IMR-90 (cell line): ENCODE measurements around the gene SRD5A3. TPM values are rescaled to one million over a fixed set of nuclear protein-coding genes. Genes with fewer than 3 reads are reported as not detected.

Source experiments
- ATAC-seq: fragments of 200-7000 bp; cut with Tn5 transposase; 2 replicates; pipeline ENCODE4 v1.9.1; 2020; ENCODE audit warnings: low read depth, mild to moderate bottlenecking, moderate library complexity
- BruUV-seq: library from RNA; stranded (reverse); fragments of 400-500 nt; replicated peaks from 2 replicates; lab custom pipeline; 2021; lab: Mats Ljungman, UMichigan
- CTCF ChIA-PET: fragments of 300-600 bp; formaldehyde crosslinking; extraction: SDS; loops from one replicate; lab custom pipeline; 2021; ENCODE audit warnings: antibody characterized with exemption; lab: Yijun Ruan, JAX
- POLR2A ChIA-PET: fragments of 300-600 bp; sonication (Branson Sonifier 250); formaldehyde crosslinking; loops from one replicate; lab custom pipeline; 2022; ENCODE audit warnings: antibody characterized with exemption; ENCODE audit not compliant: unreplicated experiment; lab: Charles Lee
- DNase-seq: peaks from one replicate; pipeline ENCODE4 v3.0.0; 2013
- H2AFZ ChIP-seq: replicated peaks from 2 replicates; pipeline ENCODE3; 2013; ENCODE audit warnings: low read length, mild to moderate bottlenecking; ENCODE audit not compliant: poor library complexity
- H2AK5ac ChIP-seq: 2 replicates; pipeline ENCODE4 v1.6.1; 2013; ENCODE audit warnings: low read depth, low read length, inconsistent platforms
- H2AK9ac ChIP-seq: replicated peaks from 2 replicates; pipeline ENCODE3; 2013; ENCODE audit warnings: mild to moderate bottlenecking, low read depth, low read length, moderate library complexity; ENCODE audit not compliant: poor library complexity
- H2BK120ac ChIP-seq: 2 replicates; pipeline ENCODE4 v1.6.1; 2013; ENCODE audit warnings: low read depth, low read length, inconsistent platforms
- H2BK15ac ChIP-seq: 3 replicates; pipeline ENCODE4 v1.6.1; 2013; ENCODE audit warnings: low read depth, low read length, inconsistent platforms
- H2BK20ac ChIP-seq: 2 replicates; pipeline ENCODE4 v1.6.1; 2013; ENCODE audit warnings: low read depth, mild to moderate bottlenecking, inconsistent platforms, low read length, moderate library complexity
- H2BK5ac ChIP-seq: 2 replicates; pipeline ENCODE4 v1.6.1; 2013; ENCODE audit warnings: mild to moderate bottlenecking, low read depth, low read length, inconsistent platforms; ENCODE audit not compliant: poor library complexity, severe bottlenecking
- H3K14ac ChIP-seq: replicated peaks from 2 replicates; pipeline ENCODE4 v1.6.1; 2013; ENCODE audit warnings: low read depth, low read length, inconsistent platforms
- H3K18ac ChIP-seq: 2 replicates; pipeline ENCODE4 v1.6.1; 2013; ENCODE audit warnings: low read depth, low read length, control low read depth
- H3K23ac ChIP-seq: 2 replicates; pipeline ENCODE4 v1.6.1; 2013; ENCODE audit warnings: low read depth, low read length, inconsistent platforms
- H3K27ac ChIP-seq: 2 replicates; pipeline ENCODE4 v1.5.1; 2013; ENCODE audit warnings: mild to moderate bottlenecking, control low read depth, low read length; ENCODE audit not compliant: insufficient read depth
- H3K27me3 ChIP-seq: 2 replicates; pipeline ENCODE4 v1.6.1; 2013; ENCODE audit warnings: low read length; ENCODE audit not compliant: control insufficient read depth, insufficient read depth
- H3K36me3 ChIP-seq: 2 replicates; pipeline ENCODE4 v1.6.1; 2013; ENCODE audit warnings: low read length, mixed read lengths; ENCODE audit not compliant: control insufficient read depth, insufficient read depth
- H3K4ac ChIP-seq: 2 replicates; pipeline ENCODE4 v1.6.1; 2013; ENCODE audit warnings: low read depth, low read length, inconsistent platforms
- H3K4me1 ChIP-seq: 2 replicates; pipeline ENCODE4 v1.6.1; 2013; ENCODE audit warnings: low read length, mixed read lengths; ENCODE audit not compliant: control insufficient read depth, insufficient read depth
- H3K4me2 ChIP-seq: 2 replicates; pipeline ENCODE4 v1.6.1; 2013; ENCODE audit warnings: low read depth, mild to moderate bottlenecking, control low read depth, low read length, moderate library complexity
- H3K4me3 ChIP-seq: 2 replicates; pipeline ENCODE4 v1.5.1; 2013; ENCODE audit warnings: low read depth, mild to moderate bottlenecking, control low read depth, low read length, moderate library complexity; ENCODE audit not compliant: insufficient read depth
- H3K56ac ChIP-seq: 2 replicates; pipeline ENCODE4 v1.6.1; 2013; ENCODE audit warnings: low read length, inconsistent platforms; ENCODE audit not compliant: insufficient read depth; ENCODE audit errors: extremely low read depth
- H3K79me1 ChIP-seq, 2 experiments: 2 replicates each; pipeline ENCODE4 v1.6.1; 2013; ENCODE audit warnings: low read length in 2 of 2, inconsistent platforms in 1 of 2, low read depth in 1 of 2
- H3K9ac ChIP-seq: 2 replicates; pipeline ENCODE4 v1.6.1; 2013; ENCODE audit warnings: low read depth, low read length, control low read depth
- H3K9me1 ChIP-seq: 2 replicates; pipeline ENCODE4 v1.6.1; 2013; ENCODE audit warnings: low read length, inconsistent platforms; ENCODE audit not compliant: insufficient read depth
- H3K9me3 ChIP-seq: 2 replicates; pipeline ENCODE4 v1.6.1; 2013; ENCODE audit warnings: low read length; ENCODE audit not compliant: control insufficient read depth, insufficient read depth
- H4K20me1 ChIP-seq: 2 replicates; pipeline ENCODE4 v1.6.1; 2013; ENCODE audit warnings: low read length, inconsistent platforms; ENCODE audit not compliant: insufficient read depth
- H4K5ac ChIP-seq: 2 replicates; pipeline ENCODE4 v1.6.1; 2013; ENCODE audit warnings: mild to moderate bottlenecking, low read depth, low read length, control low read depth
- H4K8ac ChIP-seq, 2 experiments: 2 replicates each; pipeline ENCODE4 v1.6.1; 2013; ENCODE audit warnings: low read depth in 2 of 2, low read length in 2 of 2, control low read depth in 1 of 2, inconsistent platforms in 1 of 2
- H4K91ac ChIP-seq: 2 replicates; pipeline ENCODE4 v1.6.1; 2013; ENCODE audit warnings: low read depth, low read length, inconsistent platforms; ENCODE audit not compliant: insufficient read depth
- BHLHE40 ChIP-seq: fragments of 150-350 bp; IDR thresholded peaks from 2 replicates; pipeline ENCODE4 v1.6.1; 2016; ENCODE audit warnings: mild to moderate bottlenecking, low read depth, low read length
- CEBPB ChIP-seq: IDR thresholded peaks from 2 replicates; pipeline ENCODE4 v1.6.1; 2012; ENCODE audit warnings: low read depth, low read length, improper control_type of control experiment
- CHD1 ChIP-seq: IDR thresholded peaks from 2 replicates; pipeline ENCODE4 v1.6.1; 2012; ENCODE audit warnings: low read depth, low read length, improper control_type of control experiment
- FOS ChIP-seq: fragments of 150-350 bp; IDR thresholded peaks from 2 replicates; pipeline ENCODE4 v1.6.1; 2016; ENCODE audit warnings: low read depth, low read length
- MAFK ChIP-seq: IDR thresholded peaks from 2 replicates; pipeline ENCODE4 v1.6.1; 2012; ENCODE audit warnings: low read depth, low read length, improper control_type of control experiment
- MAZ ChIP-seq: IDR thresholded peaks from 2 replicates; pipeline ENCODE4 v1.6.1; 2012; ENCODE audit warnings: low read depth, mild to moderate bottlenecking, low read length, improper control_type of control experiment, moderate library complexity, borderline replicate concordance
- MXI1 ChIP-seq: IDR thresholded peaks from 2 replicates; pipeline ENCODE4 v1.6.1; 2012; ENCODE audit warnings: low read depth, mild to moderate bottlenecking, low read length, moderate library complexity, borderline replicate concordance
- NFE2L2 ChIP-seq: fragments of 150-350 bp; IDR thresholded peaks from 2 replicates; pipeline ENCODE4 v1.6.1; 2016; ENCODE audit warnings: low read depth, mild to moderate bottlenecking, low read length
- POLR2A ChIP-seq: IDR thresholded peaks from 2 replicates; pipeline ENCODE4 v1.6.1; 2012; ENCODE audit warnings: mild to moderate bottlenecking, low read depth, low read length
- RAD21 ChIP-seq: IDR thresholded peaks from 2 replicates; pipeline ENCODE4 v1.6.1; 2012; ENCODE audit warnings: low read length, improper control_type of control experiment
- RCOR1 ChIP-seq: IDR thresholded peaks from 2 replicates; pipeline ENCODE4 v1.6.1; 2012; ENCODE audit warnings: mild to moderate bottlenecking, low read length, improper control_type of control experiment; ENCODE audit not compliant: insufficient replicate concordance
- RFX5 ChIP-seq: IDR thresholded peaks from 2 replicates; pipeline ENCODE4 v1.8.0; 2012; ENCODE audit warnings: low read depth, mild to moderate bottlenecking, low read length, moderate library complexity
- SMC3 ChIP-seq: fragments of 150-350 bp; IDR thresholded peaks from 2 replicates; pipeline ENCODE4 v1.6.1; 2016; ENCODE audit warnings: low read depth, mild to moderate bottlenecking, antibody characterized with exemption, low read length, moderate library complexity
- WGBS, 2 experiments: methylation state at CpG; one replicate each; pipeline versions ENCODE4 v1.1.5 to v1.1.7; 2013; ENCODE audit warnings: missing lambda C conversion rate in 2 of 2; ENCODE audit not compliant: insufficient read length in 1 of 2; ENCODE audit errors: extremely low coverage in 2 of 2; 5-methylcytosine and 5-hydroxymethylcytosine counted together
- dilution Hi-C: fragments of 300-500 bp; cut with HindIII; formaldehyde crosslinking; loops from one replicate; pipeline ENCODE4 v1.14.3; 2018; ENCODE audit warnings: low sequenced_read_pairs; ENCODE audit not compliant: unreplicated experiment
- in situ Hi-C: fragments of 300-500 bp; cut with MboI; formaldehyde crosslinking; loops from 3 replicates; pipeline ENCODE4 v1.14.3; 2019; ENCODE audit warnings: low sequenced_read_pairs, inconsistent platforms, mixed read lengths
- intact Hi-C: fragments of 100-400 bp; cut with micrococcal nuclease; formaldehyde crosslinking; loops from 2 replicates; pipeline ENCODE4 v1.10.0; 2022
- polyA plus RNA-seq, 3 experiments: library from polyadenylated mRNA; depleted of rRNA; stranded (reverse); fragments of >200 nt; gene quantifications; 2 replicates each; pipeline ENCODE4 v1.2.3, GENCODE V29; 2012; ENCODE audit warnings: low replicate concordance in 1 of 3
- total RNA-seq: library from RNA; depleted of rRNA; stranded (reverse); fragments of >200 nt; gene quantifications from 2 replicates; pipeline ENCODE4 v1.2.3, GENCODE V29; 2012
- TF ChIP-seq, protein P1 (sequence below): conservative IDR thresholded peaks from 2 replicates; pipeline ENCODE4 v1.5.1; 2012; ENCODE audit warnings: mild to moderate bottlenecking, low read depth, low read length, improper control_type of control experiment
- TF ChIP-seq, protein P2 (sequence below): fragments of 150-350 bp; IDR thresholded peaks from 2 replicates; pipeline ENCODE4 v1.6.1; 2016; ENCODE audit warnings: low read depth, mild to moderate bottlenecking, low read length, moderate library complexity, borderline replicate concordance
- TF ChIP-seq, protein P3 (sequence below): fragments of 150-350 bp; IDR thresholded peaks from 2 replicates; pipeline ENCODE4 v1.6.1; 2017; ENCODE audit warnings: mild to moderate bottlenecking, antibody characterized with exemption, low read length, low read depth

Gene SRD5A3
- total and polyA plus RNA-seq, 2 of the 4 experiments (the other 2 are of a cell fraction): 5.6 to 6.8 TPM

DNA sequence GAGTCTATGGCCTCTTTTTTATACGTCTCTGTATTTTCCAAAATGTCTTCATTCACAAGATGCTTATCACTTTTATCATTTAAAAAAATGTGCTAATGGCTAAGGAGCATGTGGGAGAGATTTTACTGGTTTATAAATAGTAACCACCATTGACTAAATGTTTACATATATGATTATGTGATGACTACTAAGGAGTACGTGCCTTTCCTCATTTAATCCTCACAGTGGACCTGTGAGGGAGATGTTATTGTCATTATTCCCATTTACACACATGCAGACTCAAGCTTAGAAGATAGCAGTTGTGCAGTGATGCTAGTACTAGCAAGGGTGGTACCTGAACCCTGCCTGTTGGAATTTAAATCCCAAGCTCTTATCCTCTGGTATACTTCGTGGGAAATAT lies 2.4 kb downstream of the SRD5A3 start:
- Histone ChIP-seq H3K4ac (no peak overlapping the region; the same call in 1 of the 2 replicates), H3K14ac (no peak overlapping the region; the same call in 1 of the 2 replicates), H2BK5ac (peak overlapping the region; percentile 67), H4K5ac (no peak overlapping the region), H3K9me3 (no peaks in the 10 kb centered on the region), H2BK20ac (peak overlapping the region; percentile 69; the same call in 1 of the 2 replicates), H3K79me1 (peaks cover 13 to 22% of the 10 kb centered on the region in 2 experiments; a peak in 3 of 4 replicates), H4K91ac (no peak overlapping the region), H3K36me3 (no peaks in the 10 kb centered on the region), H2BK120ac (peak overlapping the region; percentile 46; the same call in 1 of the 2 replicates), H3K4me3 (no peak overlapping the region), H3K18ac (no peak overlapping the region), H3K23ac (no peak overlapping the region), H3K4me1 (peaks cover 14% of the 10 kb centered on the region), H4K20me1 (no peaks in the 10 kb centered on the region), H3K56ac (no peak overlapping the region), H2AK5ac (no peak overlapping the region), H3K4me2 (peak overlapping the region; percentile 82; the same call in 1 of the 2 replicates), H3K27me3 (no peaks in the 10 kb centered on the region), H3K9ac (no peak overlapping the region), H3K9me1 (no peaks in the 10 kb centered on the region), H2AK9ac (no peak overlapping the region), H4K8ac (no peak overlapping the region), H3K27ac (no peak overlapping the region), H2AFZ (no peak overlapping the region), H2BK15ac (0 out of 3 replicates have a peak overlapping the region, but pooled peaks have one; percentile 31)
- ChIA-PET CTCF (interaction anchor here (1.4 kb wide), 1 partner anchor 45 kb away, joined by 3 read pairs; no protein-coding TSS in a partner anchor), POLR2A (no interaction called here)
- DNase-seq (peak; percentile 82), ATAC-seq (peak; percentile 2; the same call in 1 of the 2 replicates)
- TF ChIP-seq MAZ (no peak), FOS (no peak), RFX5 (no peak), MXI1 (no peak), CEBPB (no peak), NFE2L2 (no peak), BHLHE40 (no peak), POLR2A (no peak), MAFK (no peak), CHD1 (no peak), RCOR1 (no peak), SMC3 (no peak), RAD21 (no peak)
- TF ChIP-seq, protein P1, sequence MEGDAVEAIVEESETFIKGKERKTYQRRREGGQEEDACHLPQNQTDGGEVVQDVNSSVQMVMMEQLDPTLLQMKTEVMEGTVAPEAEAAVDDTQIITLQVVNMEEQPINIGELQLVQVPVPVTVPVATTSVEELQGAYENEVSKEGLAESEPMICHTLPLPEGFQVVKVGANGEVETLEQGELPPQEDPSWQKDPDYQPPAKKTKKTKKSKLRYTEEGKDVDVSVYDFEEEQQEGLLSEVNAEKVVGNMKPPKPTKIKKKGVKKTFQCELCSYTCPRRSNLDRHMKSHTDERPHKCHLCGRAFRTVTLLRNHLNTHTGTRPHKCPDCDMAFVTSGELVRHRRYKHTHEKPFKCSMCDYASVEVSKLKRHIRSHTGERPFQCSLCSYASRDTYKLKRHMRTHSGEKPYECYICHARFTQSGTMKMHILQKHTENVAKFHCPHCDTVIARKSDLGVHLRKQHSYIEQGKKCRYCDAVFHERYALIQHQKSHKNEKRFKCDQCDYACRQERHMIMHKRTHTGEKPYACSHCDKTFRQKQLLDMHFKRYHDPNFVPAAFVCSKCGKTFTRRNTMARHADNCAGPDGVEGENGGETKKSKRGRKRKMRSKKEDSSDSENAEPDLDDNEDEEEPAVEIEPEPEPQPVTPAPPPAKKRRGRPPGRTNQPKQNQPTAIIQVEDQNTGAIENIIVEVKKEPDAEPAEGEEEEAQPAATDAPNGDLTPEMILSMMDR: no peak
- TF ChIP-seq, protein P2, sequence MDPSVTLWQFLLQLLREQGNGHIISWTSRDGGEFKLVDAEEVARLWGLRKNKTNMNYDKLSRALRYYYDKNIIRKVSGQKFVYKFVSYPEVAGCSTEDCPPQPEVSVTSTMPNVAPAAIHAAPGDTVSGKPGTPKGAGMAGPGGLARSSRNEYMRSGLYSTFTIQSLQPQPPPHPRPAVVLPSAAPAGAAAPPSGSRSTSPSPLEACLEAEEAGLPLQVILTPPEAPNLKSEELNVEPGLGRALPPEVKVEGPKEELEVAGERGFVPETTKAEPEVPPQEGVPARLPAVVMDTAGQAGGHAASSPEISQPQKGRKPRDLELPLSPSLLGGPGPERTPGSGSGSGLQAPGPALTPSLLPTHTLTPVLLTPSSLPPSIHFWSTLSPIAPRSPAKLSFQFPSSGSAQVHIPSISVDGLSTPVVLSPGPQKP: no peak
- TF ChIP-seq, protein P3, sequence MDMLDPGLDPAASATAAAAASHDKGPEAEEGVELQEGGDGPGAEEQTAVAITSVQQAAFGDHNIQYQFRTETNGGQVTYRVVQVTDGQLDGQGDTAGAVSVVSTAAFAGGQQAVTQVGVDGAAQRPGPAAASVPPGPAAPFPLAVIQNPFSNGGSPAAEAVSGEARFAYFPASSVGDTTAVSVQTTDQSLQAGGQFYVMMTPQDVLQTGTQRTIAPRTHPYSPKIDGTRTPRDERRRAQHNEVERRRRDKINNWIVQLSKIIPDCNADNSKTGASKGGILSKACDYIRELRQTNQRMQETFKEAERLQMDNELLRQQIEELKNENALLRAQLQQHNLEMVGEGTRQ: no peak
- dilution Hi-C loops (no loop called here), in situ Hi-C loops (loop anchor here (5.0 to 25.0 kb wide), 4 partner anchors 204 to 586 kb away; partner anchors contain the start of gene EXOC1), intact Hi-C loops (loop anchor here (5.0 kb wide), 5 partner anchors 89 to 954 kb away; partner anchors contain the start of genes EXOC1 and NMU)
- no CpG with 5 or more reads among the region's 3 CpGs for WGBS, 2 experiments
- BruUV-seq: no TSS peak
